Mesendoderm (in vitro differentiated cells): ENCODE results near the gene PXK.

Experiments used
- DNase-seq: peaks from one replicate; pipeline ENCODE4 v3.0.0; 2013
- H2AK5ac ChIP-seq: 2 replicates; pipeline ENCODE4 v1.6.1; 2013; ENCODE audit warnings: low read length, inconsistent platforms
- H2BK120ac ChIP-seq: 2 replicates; pipeline ENCODE4 v1.6.1; 2013; ENCODE audit warnings: low read depth, mild to moderate bottlenecking, low read length, moderate library complexity, mixed read lengths
- H2BK15ac ChIP-seq: replicated peaks from 2 replicates; pipeline ENCODE4 v1.6.1; 2013; ENCODE audit warnings: low read depth, mild to moderate bottlenecking, moderate library complexity
- H2BK5ac ChIP-seq: 2 replicates; pipeline ENCODE4 v1.6.1; 2013; ENCODE audit warnings: low read length, inconsistent platforms
- H3K18ac ChIP-seq: 2 replicates; pipeline ENCODE4 v1.6.1; 2013; ENCODE audit warnings: mild to moderate bottlenecking, low read length, mixed read lengths
- H3K23ac ChIP-seq: one replicate; pipeline ENCODE4 v1.6.1; 2013; ENCODE audit warnings: low read length
- H3K27ac ChIP-seq: 2 replicates; pipeline ENCODE4 v1.5.1; 2013; ENCODE audit warnings: low read depth, mild to moderate bottlenecking, inconsistent platforms, low read length, moderate library complexity
- H3K27me3 ChIP-seq: 2 replicates; pipeline ENCODE4 v1.6.1; 2013; ENCODE audit warnings: low read length, control low read depth, mild to moderate bottlenecking, inconsistent platforms; ENCODE audit not compliant: insufficient read depth, poor library complexity
- H3K36me3 ChIP-seq: 2 replicates; pipeline ENCODE4 v1.6.1; 2013; ENCODE audit warnings: low read length, inconsistent platforms; ENCODE audit not compliant: control insufficient read depth, insufficient read depth
- H3K4ac ChIP-seq: one replicate; pipeline ENCODE4 v1.6.1; 2013; ENCODE audit warnings: low read depth, mild to moderate bottlenecking, low read length, moderate library complexity
- H3K4me1 ChIP-seq: 2 replicates; pipeline ENCODE4 v1.6.1; 2013; ENCODE audit warnings: low read depth, low read length, inconsistent platforms; ENCODE audit not compliant: control insufficient read depth
- H3K4me2 ChIP-seq: 2 replicates; pipeline ENCODE4 v1.6.1; 2013; ENCODE audit warnings: low read length
- H3K4me3 ChIP-seq: 2 replicates; pipeline ENCODE4 v1.5.1; 2013; ENCODE audit warnings: mild to moderate bottlenecking, low read length
- H3K56ac ChIP-seq: one replicate; pipeline ENCODE4 v1.6.1; 2013; ENCODE audit warnings: low read length
- H3K79me1 ChIP-seq: 2 replicates; pipeline ENCODE4 v1.6.1; 2013; ENCODE audit warnings: low read length, inconsistent platforms
- H3K79me2 ChIP-seq: 2 replicates; pipeline ENCODE4 v1.6.1; 2013; ENCODE audit warnings: mild to moderate bottlenecking, low read length; ENCODE audit not compliant: control insufficient read depth, insufficient read depth
- H3K9ac ChIP-seq: 2 replicates; pipeline ENCODE4 v1.6.1; 2013; ENCODE audit warnings: low read length, inconsistent platforms
- H4K5ac ChIP-seq: one replicate; pipeline ENCODE4 v1.6.1; 2013; ENCODE audit warnings: low read length
- H4K8ac ChIP-seq: one replicate; pipeline ENCODE4 v1.6.1; 2013; ENCODE audit warnings: low read depth, mild to moderate bottlenecking, control low read depth, low read length, moderate library complexity
- WGBS: extraction: QIAGEN DNeasy Blood & Tissue Kit; methylation state at CpG from one replicate; pipeline ENCODE4 v1.1.7; 2013; ENCODE audit warnings: low lambda C conversion rate, missing lambda C conversion rate; ENCODE audit not compliant: insufficient coverage; ENCODE audit errors: extremely low coverage; 5-methylcytosine and 5-hydroxymethylcytosine counted together

Gene PXK

DNA sequence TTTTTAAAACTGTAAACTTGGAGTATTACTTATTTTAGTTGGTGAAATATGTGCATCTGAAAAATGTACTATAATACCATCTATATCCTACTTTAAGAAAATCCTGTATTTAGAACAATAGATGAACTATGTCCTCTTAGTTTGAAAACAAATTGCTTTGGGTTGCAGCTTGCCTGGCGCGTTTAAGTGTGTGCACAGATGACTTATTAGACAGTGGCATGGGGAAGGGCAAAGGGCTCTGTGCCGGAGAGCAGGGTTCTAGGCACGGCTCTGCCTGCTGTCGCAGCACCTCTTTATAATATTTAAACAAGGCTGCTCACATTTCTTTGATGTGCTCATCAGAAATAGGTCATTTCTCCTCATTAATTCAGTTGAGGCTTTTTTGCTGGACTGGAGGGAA is 10.0 kb downstream of the PXK start:
- Histone ChIP-seq H3K4me3 (no peak overlapping the region), H2BK120ac (no peak overlapping the region), H3K4me1 (no peaks in the 10 kb centered on the region), H3K27ac (no peak overlapping the region), H2BK15ac (no peak overlapping the region), H2BK5ac (no peak overlapping the region), H3K4me2 (no peak overlapping the region), H3K18ac (no peak overlapping the region), H2AK5ac (no peak overlapping the region), H3K9ac (no peak overlapping the region), H3K4ac (no peak overlapping the region), H3K27me3 (no peaks in the 10 kb centered on the region), H4K5ac (no peak overlapping the region), H4K8ac (no peak overlapping the region), H3K79me1 (no peaks in the 10 kb centered on the region), H3K56ac (no peak overlapping the region), H3K36me3 (no peaks in the 10 kb centered on the region), H3K79me2 (no peaks in the 10 kb centered on the region), H3K23ac (no peak overlapping the region)
- DNase-seq, result no peak
- no CpG with 5 or more reads among the region's 5 CpGs for WGBS

DNA sequence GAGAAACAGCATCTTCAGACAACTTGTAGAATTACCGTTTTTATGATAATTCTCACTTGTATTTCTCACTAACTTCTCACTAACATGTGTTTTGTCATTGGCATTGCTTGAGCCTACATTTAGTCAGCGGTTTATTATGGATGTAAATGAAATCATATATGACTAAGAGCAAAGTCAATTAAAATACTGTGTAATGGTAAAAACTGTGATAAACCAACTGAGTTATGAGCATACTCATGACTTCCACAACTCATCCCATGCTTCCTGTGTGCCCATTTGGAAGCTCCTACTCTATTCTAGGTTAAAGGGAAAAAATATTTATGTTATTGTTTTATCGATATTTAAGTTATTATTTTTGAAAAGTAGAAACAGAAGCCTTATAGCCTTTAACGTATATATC is 12.8 kb downstream of the PXK start:
- Histone ChIP-seq H3K23ac (no peak overlapping the region), H3K56ac (no peak overlapping the region), H3K36me3 (no peaks in the 10 kb centered on the region), H4K8ac (no peak overlapping the region), H3K27ac (no peak overlapping the region), H3K79me1 (no peaks in the 10 kb centered on the region), H3K9ac (no peak overlapping the region), H3K18ac (no peak overlapping the region), H2BK5ac (no peak overlapping the region), H2BK120ac (no peak overlapping the region), H2BK15ac (no peak overlapping the region), H2AK5ac (no peak overlapping the region), H4K5ac (no peak overlapping the region), H3K4me2 (no peak overlapping the region), H3K4ac (no peak overlapping the region), H3K4me1 (no peaks in the 10 kb centered on the region), H3K27me3 (no peaks in the 10 kb centered on the region), H3K4me3 (no peak overlapping the region), H3K79me2 (no peaks in the 10 kb centered on the region)
- WGBS, result 100% methylated on average over 2 of the region's 4 CpGs
- no peak for DNase-seq

DNA sequence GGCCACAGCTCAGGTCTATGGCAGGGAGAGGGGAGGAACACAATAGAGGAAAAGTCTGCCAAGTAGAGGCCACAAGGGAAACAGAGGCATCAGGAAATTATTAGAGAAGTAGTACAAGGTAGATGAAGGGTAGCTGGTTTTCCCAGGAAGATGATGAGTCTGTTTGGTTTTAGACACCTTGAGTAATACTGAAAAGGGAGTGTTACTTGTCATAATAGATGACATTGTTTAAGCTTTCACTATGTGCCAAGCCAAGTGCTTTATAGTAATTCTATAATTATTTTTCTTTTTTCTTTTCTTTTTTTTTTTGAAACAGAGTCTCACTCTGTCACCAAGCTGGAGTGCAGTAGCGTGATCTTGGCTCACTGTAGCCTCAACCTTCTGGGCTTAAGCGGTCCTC is 13.7 kb downstream of the PXK start:
- Histone ChIP-seq H2AK5ac (no peak overlapping the region), H3K23ac (no peak overlapping the region), H2BK15ac (no peak overlapping the region), H3K4me2 (no peak overlapping the region), H3K4me3 (no peak overlapping the region), H3K56ac (no peak overlapping the region), H4K8ac (no peak overlapping the region), H2BK5ac (no peak overlapping the region), H3K27ac (no peak overlapping the region), H3K4ac (no peak overlapping the region), H3K4me1 (no peaks in the 10 kb centered on the region), H3K27me3 (no peaks in the 10 kb centered on the region), H3K9ac (no peak overlapping the region), H2BK120ac (no peak overlapping the region), H3K36me3 (no peaks in the 10 kb centered on the region), H3K79me1 (no peaks in the 10 kb centered on the region), H3K18ac (no peak overlapping the region), H4K5ac (no peak overlapping the region), H3K79me2 (no peaks in the 10 kb centered on the region)
- WGBS, result no CpG with 5 or more reads among the region's 2 CpGs
- DNase-seq, result no peak

DNA sequence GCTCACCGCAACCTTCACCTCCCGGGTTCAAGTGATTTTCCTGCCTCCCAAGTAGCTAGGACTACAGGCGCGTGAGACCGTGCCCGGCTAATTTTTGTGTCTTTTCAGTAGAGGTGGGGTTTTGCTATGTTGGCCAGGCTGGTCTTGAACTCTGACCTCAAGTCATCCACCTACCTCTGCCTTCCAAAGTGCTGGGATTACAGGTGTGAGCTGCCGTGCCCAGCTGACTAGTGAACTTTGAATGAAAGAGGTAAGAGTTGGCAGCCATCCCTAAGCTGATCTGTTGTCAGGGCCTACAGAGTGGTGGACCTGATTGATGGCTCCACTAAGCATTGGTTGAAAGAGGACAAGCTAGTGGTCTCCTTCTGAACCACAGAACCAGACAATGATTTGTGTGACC is 15.3 kb downstream of the PXK start:
- Histone ChIP-seq H3K36me3 (no peaks in the 10 kb centered on the region), H3K4me1 (no peaks in the 10 kb centered on the region), H3K56ac (no peak overlapping the region), H4K5ac (no peak overlapping the region), H3K4ac (no peak overlapping the region), H2AK5ac (no peak overlapping the region), H3K79me2 (no peaks in the 10 kb centered on the region), H3K23ac (no peak overlapping the region), H3K79me1 (no peaks in the 10 kb centered on the region), H3K18ac (no peak overlapping the region), H2BK5ac (no peak overlapping the region), H3K4me3 (no peak overlapping the region), H3K27me3 (no peaks in the 10 kb centered on the region), H2BK120ac (no peak overlapping the region), H4K8ac (no peak overlapping the region), H2BK15ac (no peak overlapping the region), H3K27ac (no peak overlapping the region), H3K9ac (no peak overlapping the region), H3K4me2 (no peak overlapping the region)
- DNase-seq, result no peak
- whole genome bisulfite sequencing, result no CpG with 5 or more reads among the region's 7 CpGs

DNA sequence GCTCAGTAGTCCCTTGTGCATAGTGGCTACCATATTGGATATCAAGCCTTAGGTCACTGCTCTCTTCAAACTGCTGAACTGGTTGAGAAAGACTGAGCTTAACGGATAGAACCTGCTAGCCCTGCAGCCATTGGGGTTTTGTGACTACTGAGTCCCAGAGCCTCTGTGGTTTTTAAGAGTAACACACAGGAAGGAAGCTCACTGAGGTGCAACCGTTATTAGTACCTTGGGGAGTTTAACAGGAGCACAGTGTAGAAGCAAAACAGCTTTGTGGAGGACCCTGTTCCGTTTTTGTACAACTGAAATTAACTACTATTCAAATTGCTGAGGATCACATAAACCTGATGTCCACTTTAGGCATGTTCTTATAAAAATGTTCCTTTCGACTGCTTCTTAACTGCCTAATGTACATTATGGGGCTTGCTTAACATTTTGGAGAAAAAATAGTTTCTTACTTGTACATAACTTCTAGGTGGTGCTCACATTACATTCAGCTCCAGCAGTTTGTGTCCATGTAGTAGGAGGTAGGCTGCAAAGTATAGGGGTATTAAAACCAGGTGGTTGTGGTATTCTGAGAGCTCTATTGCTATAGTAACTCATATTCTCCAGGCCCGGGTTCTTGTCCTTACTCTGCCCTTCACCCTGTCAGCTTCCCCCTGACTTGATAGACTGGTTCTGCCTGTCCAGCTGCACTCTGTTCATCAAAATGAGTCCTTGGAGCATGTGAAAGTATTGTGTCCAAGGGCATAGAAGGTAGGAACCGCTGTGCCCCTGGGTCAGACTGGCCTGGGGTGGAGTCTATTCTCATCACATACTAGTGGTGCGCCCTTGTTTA is 17.3 kb downstream of the PXK start:
- Histone ChIP-seq H3K18ac (no peak overlapping the region), H3K56ac (no peak overlapping the region), H3K4me1 (no peaks in the 10 kb centered on the region), H2BK5ac (no peak overlapping the region), H3K4me3 (no peak overlapping the region), H4K5ac (no peak overlapping the region), H3K27ac (no peak overlapping the region), H3K36me3 (no peaks in the 10 kb centered on the region), H4K8ac (no peak overlapping the region), H2AK5ac (no peak overlapping the region), H3K79me2 (no peaks in the 10 kb centered on the region), H3K23ac (no peak overlapping the region), H2BK120ac (no peak overlapping the region), H3K9ac (no peak overlapping the region), H3K4ac (no peak overlapping the region), H3K79me1 (no peaks in the 10 kb centered on the region), H2BK15ac (no peak overlapping the region), H3K4me2 (no peak overlapping the region), H3K27me3 (no peaks in the 10 kb centered on the region)
- WGBS, result no CpG with 5 or more reads among the region's 7 CpGs
- DNase-seq, result no peak

DNA sequence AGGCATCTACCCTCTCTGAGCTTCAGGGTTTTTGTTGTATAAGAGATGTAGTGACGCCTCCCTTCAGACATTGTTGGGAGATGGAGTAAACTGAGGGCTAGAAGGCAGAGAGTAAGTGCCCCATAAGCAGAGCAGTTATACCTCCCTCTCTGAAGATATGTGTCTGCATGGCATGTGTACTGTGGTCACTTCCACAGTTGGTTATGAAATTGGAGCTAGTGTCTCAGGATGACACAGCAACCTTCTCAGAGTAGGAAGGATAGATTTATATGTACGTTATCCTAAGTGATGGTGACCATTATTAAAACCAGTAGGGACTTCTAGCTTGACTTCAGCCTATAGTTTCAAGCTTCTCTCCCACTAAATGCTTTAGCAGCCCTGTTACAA is 17.9 kb downstream of the PXK start:
- no peaks in the 10 kb centered on the region for H3K36me3 ChIP-seq
- H2BK5ac ChIP-seq, result no peak overlapping the region
- no peak overlapping the region for H3K4ac ChIP-seq
- H4K5ac ChIP-seq, result no peak overlapping the region
- no peak overlapping the region for H3K4me2 ChIP-seq
- H2BK120ac ChIP-seq, result no peak overlapping the region
- DNase-seq, result no peak
- no peak overlapping the region for H3K4me3 ChIP-seq
- H3K79me1 ChIP-seq, result no peaks in the 10 kb centered on the region
- H2AK5ac ChIP-seq, result no peak overlapping the region
- H3K4me1 ChIP-seq, result no peaks in the 10 kb centered on the region
- H3K27me3 ChIP-seq, result no peaks in the 10 kb centered on the region
- H3K23ac ChIP-seq, result no peak overlapping the region
- no peak overlapping the region for H2BK15ac ChIP-seq
- no peak overlapping the region for H3K9ac ChIP-seq
- H4K8ac ChIP-seq, result no peak overlapping the region
- no peak overlapping the region for H3K27ac ChIP-seq
- no peak overlapping the region for H3K56ac ChIP-seq
- no peak overlapping the region for H3K18ac ChIP-seq
- no CpG with 5 or more reads among the region's 2 CpGs for WGBS
- no peaks in the 10 kb centered on the region for H3K79me2 ChIP-seq
